ENCODE results near the gene RNF20.
A peak's percentile ranks its signal among the peaks of the same experiment; 100 is the strongest.
"Not testable (repeated sequence)": the region's sequence is repeated elsewhere in the genome, so short reads cannot be mapped to it uniquely, and the experiment has no call there.

The RNF20 gene

GRCh38 chr9:101533334-101534204 is at the start of gene RNF20:
RNF20 (plus strand) TSS chr9:101533853; CDS start chr9:101535424, 1,571 bp downstream.
- DNase-seq (ENCODE audit: low read depth) = peak; percentile 93

- no peak for DNase-seq (ENCODE audit: low read depth)
Observed at GRCh38 chr9:101484046-101484445, 49.6 kb upstream of the RNF20 start.

- DNase-seq (ENCODE audit: low read depth) = no peak
Observed at GRCh38 chr9:101485924-101486692, 47.5 kb upstream of the RNF20 start.

GRCh38 chr9:101486693-101487442 is 46.8 kb upstream of the RNF20 start:
- DNase-seq (ENCODE audit: low read depth) = no peak

- no peak for DNase-seq (ENCODE audit: low read depth)
Observed at GRCh38 chr9:101487443-101487840, 46.2 kb upstream of the RNF20 start.

GRCh38 chr9:101495810-101496209 is 37.8 kb upstream of the RNF20 start:
- no peak for DNase-seq (ENCODE audit: low read depth)

GRCh38 chr9:101498323-101498722 is 35.3 kb upstream of the RNF20 start:
- no peak for DNase-seq (ENCODE audit: low read depth)

GRCh38 chr9:101504188-101504587 is 29.5 kb upstream of the RNF20 start:
- DNase-seq (ENCODE audit: low read depth) = no peak

GRCh38 chr9:101508211-101508610 is 25.4 kb upstream of the RNF20 start:
- no peak for DNase-seq (ENCODE audit: low read depth)

GRCh38 chr9:101509572-101509971 is 24.1 kb upstream of the RNF20 start:
- no peak for DNase-seq (ENCODE audit: low read depth)

GRCh38 chr9:101510459-101510858 is 23.2 kb upstream of the RNF20 start:
- DNase-seq (ENCODE audit: low read depth) = no peak

- no peak for DNase-seq (ENCODE audit: low read depth)
Observed at GRCh38 chr9:101511009-101511408, 22.6 kb upstream of the RNF20 start.

- DNase-seq (ENCODE audit: low read depth) = no peak
Observed at GRCh38 chr9:101512116-101512515, 21.5 kb upstream of the RNF20 start.

- no peak for DNase-seq (ENCODE audit: low read depth)
Observed at GRCh38 chr9:101513351-101513750, 20.3 kb upstream of the RNF20 start.

- no peak for DNase-seq (ENCODE audit: low read depth)
Observed at GRCh38 chr9:101514071-101514470, 19.6 kb upstream of the RNF20 start.

GRCh38 chr9:101516655-101517054 is 17.0 kb upstream of the RNF20 start:
- DNase-seq (ENCODE audit: low read depth) = no peak

GRCh38 chr9:101518489-101518888 is 15.2 kb upstream of the RNF20 start:
- DNase-seq (ENCODE audit: low read depth) = not testable (repeated sequence)

- no peak for DNase-seq (ENCODE audit: low read depth)
Observed at GRCh38 chr9:101524371-101524770, 9.3 kb upstream of the RNF20 start.

GRCh38 chr9:101527066-101527465 is 6.6 kb upstream of the RNF20 start:
- no peak for DNase-seq (ENCODE audit: low read depth)

- DNase-seq (ENCODE audit: low read depth) = no peak
Observed at GRCh38 chr9:101528015-101528414, 5.6 kb upstream of the RNF20 start.

- DNase-seq (ENCODE audit: low read depth) = no peak
Observed at GRCh38 chr9:101530076-101530711, 3.5 kb upstream of the RNF20 start.

GRCh38 chr9:101536351-101536750 is 2.7 kb downstream of the RNF20 start:
- no peak for DNase-seq (ENCODE audit: low read depth)

All from HS-27A (cell line).